Neural cell (in vitro differentiated cells): ENCODE data around the gene GANC.

Source experiments
- CTCF ChIP-seq: fragments of 450-650 bp; IDR thresholded peaks from 2 replicates; pipeline ENCODE4 v1.5.1; 2014; ENCODE audit warnings: antibody characterized with exemption, mild to moderate bottlenecking, moderate library complexity; ENCODE audit not compliant: poor library complexity, severe bottlenecking
- MXI1 ChIP-seq: fragments of 450-650 bp; conservative IDR thresholded peaks from 2 replicates; pipeline ENCODE4 v1.6.1; 2014; ENCODE audit warnings: antibody characterized with exemption, mild to moderate bottlenecking; ENCODE audit not compliant: poor library complexity, severe bottlenecking
- RAD21 ChIP-seq: fragments of 450-650 bp; conservative IDR thresholded peaks from 2 replicates; pipeline ENCODE4 v1.6.1; 2014; ENCODE audit warnings: antibody characterized with exemption, mild to moderate bottlenecking, moderate library complexity

- TF ChIP-seq RAD21 (no peak), CTCF (no peak), MXI1 (no peak)
Observed at GRCh38 chr15:42363487-42363886, 90.5 kb downstream of the GANC start.
